Stimulated activated CD4-positive, alpha-beta T cell treated with anti-CD3 and anti-CD28 coated beads, Interleukin-2, amount 100 ng/mL, for 4 hours (primary cell): ENCODE measurements around the gene SPARCL1.

Source experiments
- DNase-seq: peaks from one replicate; pipeline ENCODE4 v3.0.0-alpha.2; 2020; ENCODE audit warnings: low read depth

SPARCL1 gene

GRCh38 chr4:87541521-87541920 is 12.3 kb upstream of the SPARCL1 start:
- DNase-seq: no peak

DNA sequence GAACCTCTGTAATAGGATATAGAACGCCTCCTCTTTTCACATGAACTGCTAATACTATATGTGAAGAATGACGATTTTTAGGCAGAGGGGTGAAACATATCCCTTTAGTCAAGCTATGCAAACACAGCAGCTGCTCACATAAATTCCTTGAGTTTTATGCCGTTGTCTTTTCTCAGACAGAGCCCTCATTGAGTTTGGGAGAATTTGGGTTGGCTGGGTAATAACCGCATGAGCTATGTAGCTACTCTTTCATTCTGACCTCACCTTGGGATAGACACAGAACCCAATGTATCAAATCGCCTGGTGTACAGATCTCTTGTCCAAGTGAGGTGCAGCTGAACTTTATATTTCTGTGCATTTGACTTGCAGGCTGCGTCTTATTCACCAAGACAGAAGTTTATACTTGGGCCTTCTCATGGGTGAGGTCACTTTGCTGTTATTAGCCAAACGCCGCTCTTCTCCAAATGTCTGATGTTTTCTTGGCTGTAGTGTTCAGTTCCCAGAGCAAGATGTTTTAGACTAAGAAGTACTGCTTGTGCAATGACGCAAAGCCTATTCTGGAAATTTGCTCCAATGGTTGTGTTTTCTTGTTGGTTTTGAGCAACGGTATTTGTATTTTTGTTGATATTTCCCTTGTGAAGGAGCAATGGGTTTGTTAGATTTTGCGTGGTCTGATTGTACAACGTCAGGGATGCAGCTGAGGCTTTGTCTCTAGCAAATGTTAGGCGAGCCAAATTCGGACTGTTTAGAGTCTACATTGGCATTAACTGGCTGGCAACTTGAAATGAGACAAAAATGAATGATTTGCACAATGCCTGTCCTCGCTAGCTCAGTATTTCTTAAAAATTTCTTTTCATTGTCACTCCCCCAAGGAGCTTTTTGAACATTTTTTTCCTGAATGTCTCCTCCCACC is 11.2 kb upstream of the SPARCL1 start:
- no peak for DNase-seq

- no peak for DNase-seq
These were observed 3.7 kb upstream of the SPARCL1 start for GRCh38 chr4:87532907-87533306.

DNA sequence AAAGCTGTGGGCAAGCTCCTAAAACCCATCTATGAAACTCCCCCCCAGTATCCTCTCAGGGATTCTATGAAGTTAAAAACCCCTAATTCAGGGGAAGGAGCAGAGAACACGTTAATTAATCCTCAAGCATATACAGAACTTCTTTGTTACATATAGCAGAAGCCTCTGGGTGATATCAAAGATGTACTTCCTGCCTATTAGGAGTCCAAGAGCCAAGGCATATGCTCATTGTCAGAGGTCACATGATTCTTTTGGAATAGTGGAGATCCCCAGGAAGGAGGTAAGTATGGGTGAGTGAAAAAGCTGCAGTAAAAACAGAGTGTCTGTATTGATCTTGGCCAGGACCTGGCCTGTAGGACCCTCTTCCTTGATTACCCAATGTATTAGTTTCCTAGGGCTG is 2.9 kb upstream of the SPARCL1 start:
- no peak for DNase-seq

DNA sequence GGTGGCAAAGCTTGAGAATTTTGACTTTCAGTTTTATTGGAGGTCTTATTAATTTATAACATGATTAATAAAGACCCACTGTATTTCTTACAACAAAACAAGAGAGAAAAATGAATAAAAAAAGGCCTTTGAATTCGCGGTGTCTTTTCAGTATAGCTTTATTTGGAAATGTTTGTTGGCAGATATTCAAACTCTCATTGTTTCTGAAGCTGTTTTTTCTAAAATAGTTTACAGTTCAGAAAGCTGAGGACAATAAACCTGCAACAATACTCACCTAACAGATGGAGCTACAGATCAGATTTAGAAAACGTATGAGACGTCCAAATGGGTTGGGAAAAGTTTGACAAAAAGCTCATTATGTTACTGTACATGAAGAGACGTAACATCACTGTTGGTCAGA is 2.4 kb upstream of the SPARCL1 start:
- no peak for DNase-seq

GRCh38 chr4:87530868-87531267 is 1.7 kb upstream of the SPARCL1 start:
- no peak for DNase-seq

- DNase-seq: no peak
These were observed 1.1 kb upstream of the SPARCL1 start for GRCh38 chr4:87530229-87530628.

- no peak for DNase-seq
These were observed 1.6 kb downstream of the SPARCL1 start for GRCh38 chr4:87527431-87528220.

GRCh38 chr4:87525636-87526295 is 3.4 kb downstream of the SPARCL1 start:
- no peak for DNase-seq

GRCh38 chr4:87524456-87524855 is 4.7 kb downstream of the SPARCL1 start:
- no peak for DNase-seq

GRCh38 chr4:87523307-87523706 is 5.9 kb downstream of the SPARCL1 start:
- no peak for DNase-seq

DNA sequence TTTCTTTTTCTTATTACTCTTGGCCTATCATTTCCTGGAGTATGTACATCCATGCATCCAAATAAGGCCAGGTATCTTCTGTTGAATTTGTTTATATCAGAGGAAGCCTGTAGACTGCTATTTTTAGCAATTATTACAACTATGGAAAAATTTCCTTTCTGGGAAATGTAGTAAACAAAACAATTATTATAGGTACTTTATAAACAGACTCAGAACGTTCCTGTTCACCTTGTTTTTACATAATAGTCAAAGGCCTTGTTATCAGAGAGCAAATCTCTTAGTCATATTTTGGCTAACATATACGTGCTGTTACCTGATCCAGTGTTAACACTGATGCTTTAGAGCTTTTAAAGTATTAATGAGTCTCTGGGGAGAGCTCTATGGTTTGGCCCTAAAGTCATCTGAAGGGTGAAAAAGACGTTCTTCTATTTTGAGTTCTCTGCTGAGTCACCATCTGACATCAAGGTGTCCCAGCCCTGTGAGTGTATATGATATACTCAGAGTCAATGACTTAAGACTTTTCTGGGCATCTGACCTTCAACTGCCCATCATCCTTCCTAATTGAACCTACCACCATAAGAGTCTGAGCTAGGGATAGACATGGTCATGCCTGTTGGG is 7.3 kb downstream of the SPARCL1 start:
- DNase-seq: no peak

DNA sequence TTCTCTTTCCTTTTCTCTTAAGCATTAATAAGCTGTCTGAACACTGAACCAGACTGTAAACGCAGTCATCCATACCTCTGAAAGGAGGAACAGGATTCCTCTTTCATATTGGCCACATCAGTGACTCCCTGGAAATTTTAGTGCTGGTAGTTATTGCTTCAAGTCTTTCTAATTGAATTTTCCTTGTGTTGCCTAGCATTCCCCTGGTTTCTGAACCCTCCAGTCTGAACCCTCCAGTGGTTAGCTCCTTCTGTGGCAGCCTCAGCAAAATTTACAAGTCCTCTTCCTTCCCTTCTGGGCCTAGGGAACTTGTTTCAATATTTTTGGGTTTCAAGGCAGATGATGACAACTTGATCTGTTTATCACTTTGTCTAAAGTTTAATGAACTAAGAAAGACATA is 7.9 kb downstream of the SPARCL1 start:
- DNase-seq: no peak

DNA sequence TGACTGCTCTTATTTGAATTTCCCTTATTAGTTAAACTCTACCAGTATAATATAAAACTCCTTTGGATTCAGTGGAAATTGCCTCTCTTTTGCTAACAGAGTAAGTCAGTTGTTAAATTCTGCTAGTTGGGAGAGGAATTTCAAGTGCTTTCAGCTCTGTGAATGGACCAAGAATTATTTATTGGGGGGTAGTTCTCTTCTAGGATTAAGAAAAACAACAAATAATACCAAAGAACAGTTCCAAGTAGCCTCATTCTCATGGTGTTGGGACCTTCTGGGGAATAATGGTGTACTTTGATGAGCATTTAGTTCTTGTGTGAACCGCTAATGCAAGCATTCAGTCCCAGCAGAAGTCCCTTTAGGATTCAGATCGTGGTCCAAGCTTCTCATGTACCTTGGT is 11.6 kb downstream of the SPARCL1 start:
- no peak for DNase-seq

GRCh38 chr4:87516683-87517082 is 12.5 kb downstream of the SPARCL1 start:
- DNase-seq: no peak

GRCh38 chr4:87512400-87512799 is 16.8 kb downstream of the SPARCL1 start:
- no peak for DNase-seq

- no peak for DNase-seq
These were observed 17.7 kb downstream of the SPARCL1 start for GRCh38 chr4:87511500-87511899.

DNA sequence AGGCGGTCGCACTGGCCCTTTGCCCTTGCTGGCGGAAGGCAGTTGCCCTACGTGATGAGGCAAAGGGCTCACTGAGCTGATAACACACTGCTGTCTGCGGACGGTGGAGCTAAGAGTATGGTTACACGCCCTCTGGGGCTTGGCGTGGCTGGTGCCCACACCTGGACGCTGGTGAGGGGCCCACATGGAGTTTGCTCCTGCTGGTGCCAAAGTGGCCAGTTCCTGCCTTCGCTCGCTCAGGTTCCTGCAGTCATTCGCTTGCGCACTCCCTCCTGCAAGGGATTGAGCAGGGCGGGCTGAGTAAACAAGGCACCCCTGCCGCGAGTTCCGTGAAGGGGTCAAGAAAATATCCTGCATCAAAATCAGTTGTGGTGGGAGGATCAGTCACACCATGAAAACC is 18.4 kb downstream of the SPARCL1 start:
- no peak for DNase-seq

DNA sequence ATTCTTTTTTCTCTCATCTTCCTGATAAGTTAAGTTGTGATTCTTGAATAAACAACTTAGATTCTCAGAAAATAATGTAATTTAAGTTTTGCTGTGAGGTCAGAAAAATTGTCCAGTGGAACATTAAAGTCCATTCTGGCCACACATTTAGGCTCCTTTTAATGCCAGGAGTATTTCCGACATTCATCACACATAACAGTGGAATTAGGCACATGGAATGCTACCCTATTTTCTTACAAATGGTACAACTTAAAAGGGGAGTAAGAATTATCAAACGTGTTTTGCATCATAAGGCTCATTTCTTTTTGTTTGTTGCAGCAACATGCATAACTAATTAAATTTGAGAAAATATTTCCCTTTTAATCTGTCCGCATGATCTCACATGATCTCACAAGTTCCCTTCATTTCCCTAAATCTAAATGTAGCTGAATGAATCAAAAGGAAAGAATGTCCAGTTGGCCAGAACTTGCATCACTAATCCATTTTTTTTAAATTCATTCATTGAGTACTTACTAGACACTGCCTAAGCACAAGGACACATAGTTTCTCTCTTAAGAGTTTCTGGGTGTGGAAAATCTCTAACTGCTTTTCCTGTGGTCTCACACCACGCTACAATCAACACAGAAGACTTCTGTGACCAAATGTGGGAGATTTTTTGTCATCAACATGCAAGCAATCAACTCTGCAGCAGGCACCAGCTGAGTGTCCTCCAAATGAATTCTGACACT is 22.0 kb downstream of the SPARCL1 start:
- DNase-seq: no peak

DNA sequence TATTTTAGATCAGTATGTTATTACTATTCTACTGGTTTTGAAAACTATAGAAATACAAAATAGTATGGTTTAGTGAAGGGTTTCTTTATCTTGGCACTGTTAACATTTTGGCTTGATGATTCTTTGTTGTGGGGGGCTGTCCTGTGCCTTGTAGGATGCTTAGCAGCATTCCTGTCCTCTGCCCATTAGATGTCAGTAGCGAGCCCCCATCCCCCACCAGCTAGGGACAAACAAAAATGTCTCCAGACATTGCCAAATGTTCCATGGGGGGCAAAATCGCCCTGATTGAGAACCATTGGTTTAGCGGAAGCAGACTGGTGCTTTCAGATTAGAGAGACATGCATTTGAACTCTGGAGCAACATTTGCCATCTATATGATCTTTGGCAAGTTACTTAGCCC is 23.3 kb downstream of the SPARCL1 start:
- DNase-seq: no peak

DNA sequence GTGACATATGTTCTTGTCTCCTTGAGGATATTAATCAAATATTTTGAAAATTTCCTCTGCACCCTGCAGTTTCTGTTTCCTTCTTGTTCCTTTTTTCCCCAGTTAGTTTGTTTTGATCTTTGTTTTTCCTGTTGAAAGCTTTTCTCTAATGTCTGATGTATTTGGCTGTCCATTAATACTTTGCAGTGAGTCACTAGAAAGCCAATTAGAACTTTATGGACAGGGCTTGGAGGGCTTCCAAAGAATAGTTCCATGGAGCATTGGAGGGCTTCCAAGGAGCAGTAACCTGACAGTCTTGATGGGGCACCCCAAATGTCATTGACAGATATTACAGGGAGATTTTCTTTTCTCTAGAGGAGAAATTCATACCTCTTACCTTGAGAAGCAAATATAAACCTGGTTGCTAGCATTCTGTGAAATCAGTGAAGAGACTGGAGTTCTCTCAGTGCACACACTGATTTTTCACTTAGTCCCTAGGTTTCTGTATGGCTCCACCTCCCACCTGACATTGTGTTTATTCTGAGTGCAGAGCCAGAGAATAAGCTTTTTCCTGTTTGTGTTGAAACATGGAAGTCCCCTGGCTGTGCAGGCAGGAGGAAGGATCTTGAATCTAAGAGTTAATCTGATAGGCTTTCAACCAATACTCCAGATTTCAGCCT is 26.5 kb downstream of the SPARCL1 start:
- DNase-seq: no peak
